Hematopoietic multipotent progenitor cell treated with erythropoietin and hydrocortisone succinate and interleukin-3 and kit ligand, for 8 days (in vitro differentiated cells): ENCODE measurements around the gene OR6V1.

Experiments used
- DNase-seq: peaks from one replicate; pipeline ENCODE4 v3.0.0-alpha.2; 2015

The OR6V1 gene

GRCh38 chr7:143052041-143052440, at the start of gene OR6V1:
OR6V1 (plus strand) TSS chr7:143052341; CDS start chr7:143052341, 0 bp downstream.
- DNase-seq: no peak

- no peak for DNase-seq
These were observed 49.2 kb upstream of the OR6V1 start for GRCh38 chr7:143002898-143003297.

GRCh38 chr7:143003393-143004051, 48.6 kb upstream of the OR6V1 start:
- peak; percentile 76 for DNase-seq

- no peak for DNase-seq
These were observed 46.4 kb upstream of the OR6V1 start for GRCh38 chr7:143005632-143006260.

GRCh38 chr7:143008007-143008901, 43.9 kb upstream of the OR6V1 start:
- peak; percentile 75 for DNase-seq

- no peak for DNase-seq
These were observed 40.1 kb upstream of the OR6V1 start for GRCh38 chr7:143012001-143012400.

- no peak for DNase-seq
These were observed 39.7 kb upstream of the OR6V1 start for GRCh38 chr7:143012409-143012808.

- no peak for DNase-seq
These were observed 38.7 kb upstream of the OR6V1 start for GRCh38 chr7:143013473-143013872.

- no peak for DNase-seq
These were observed 38.2 kb upstream of the OR6V1 start for GRCh38 chr7:143013893-143014292.

GRCh38 chr7:143015084-143015483, 37.1 kb upstream of the OR6V1 start:
- DNase-seq: no peak

GRCh38 chr7:143015926-143016490, 36.1 kb upstream of the OR6V1 start:
- no peak for DNase-seq

- DNase-seq: no peak
These were observed 35.1 kb upstream of the OR6V1 start for GRCh38 chr7:143016996-143017395.

GRCh38 chr7:143018931-143019330, 33.2 kb upstream of the OR6V1 start:
- DNase-seq: no peak

GRCh38 chr7:143023047-143023446, 29.1 kb upstream of the OR6V1 start:
- no peak for DNase-seq

GRCh38 chr7:143025371-143025770, 26.8 kb upstream of the OR6V1 start:
- DNase-seq: no peak

GRCh38 chr7:143027032-143027431, 25.1 kb upstream of the OR6V1 start, which contains the start of gene OR9A2:
OR9A2 (minus strand) TSS chr7:143027132; CDS start chr7:143027132, 0 bp downstream.
- DNase-seq: no peak

- DNase-seq: no peak
These were observed 24.5 kb upstream of the OR6V1 start for GRCh38 chr7:143027683-143028082.

- DNase-seq: no peak
These were observed 13.5 kb upstream of the OR6V1 start for GRCh38 chr7:143038635-143039034.

- DNase-seq: no peak
These were observed 11.9 kb upstream of the OR6V1 start for GRCh38 chr7:143040209-143040715.

GRCh38 chr7:143041346-143041745, 10.8 kb upstream of the OR6V1 start:
- DNase-seq: no peak

- no peak for DNase-seq
These were observed 9.9 kb upstream of the OR6V1 start for GRCh38 chr7:143042159-143042789.

GRCh38 chr7:143042790-143043271, 9.3 kb upstream of the OR6V1 start:
- DNase-seq: no peak
